GM21367 (cell line): ENCODE data around the gene DEDD2.
"Not testable (repeated sequence)": the region's sequence is repeated elsewhere in the genome, so short reads cannot be mapped to it uniquely, and the experiment has no call there.

Experiments
- ATAC-seq: cut with Tn5 transposase; IDR thresholded peaks from one replicate; pipeline ENCODE4 v1.9.1; 2021; ENCODE audit not compliant: unreplicated experiment

DEDD2 gene, protein sequence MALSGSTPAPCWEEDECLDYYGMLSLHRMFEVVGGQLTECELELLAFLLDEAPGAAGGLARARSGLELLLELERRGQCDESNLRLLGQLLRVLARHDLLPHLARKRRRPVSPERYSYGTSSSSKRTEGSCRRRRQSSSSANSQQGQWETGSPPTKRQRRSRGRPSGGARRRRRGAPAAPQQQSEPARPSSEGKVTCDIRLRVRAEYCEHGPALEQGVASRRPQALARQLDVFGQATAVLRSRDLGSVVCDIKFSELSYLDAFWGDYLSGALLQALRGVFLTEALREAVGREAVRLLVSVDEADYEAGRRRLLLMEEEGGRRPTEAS

DNA sequence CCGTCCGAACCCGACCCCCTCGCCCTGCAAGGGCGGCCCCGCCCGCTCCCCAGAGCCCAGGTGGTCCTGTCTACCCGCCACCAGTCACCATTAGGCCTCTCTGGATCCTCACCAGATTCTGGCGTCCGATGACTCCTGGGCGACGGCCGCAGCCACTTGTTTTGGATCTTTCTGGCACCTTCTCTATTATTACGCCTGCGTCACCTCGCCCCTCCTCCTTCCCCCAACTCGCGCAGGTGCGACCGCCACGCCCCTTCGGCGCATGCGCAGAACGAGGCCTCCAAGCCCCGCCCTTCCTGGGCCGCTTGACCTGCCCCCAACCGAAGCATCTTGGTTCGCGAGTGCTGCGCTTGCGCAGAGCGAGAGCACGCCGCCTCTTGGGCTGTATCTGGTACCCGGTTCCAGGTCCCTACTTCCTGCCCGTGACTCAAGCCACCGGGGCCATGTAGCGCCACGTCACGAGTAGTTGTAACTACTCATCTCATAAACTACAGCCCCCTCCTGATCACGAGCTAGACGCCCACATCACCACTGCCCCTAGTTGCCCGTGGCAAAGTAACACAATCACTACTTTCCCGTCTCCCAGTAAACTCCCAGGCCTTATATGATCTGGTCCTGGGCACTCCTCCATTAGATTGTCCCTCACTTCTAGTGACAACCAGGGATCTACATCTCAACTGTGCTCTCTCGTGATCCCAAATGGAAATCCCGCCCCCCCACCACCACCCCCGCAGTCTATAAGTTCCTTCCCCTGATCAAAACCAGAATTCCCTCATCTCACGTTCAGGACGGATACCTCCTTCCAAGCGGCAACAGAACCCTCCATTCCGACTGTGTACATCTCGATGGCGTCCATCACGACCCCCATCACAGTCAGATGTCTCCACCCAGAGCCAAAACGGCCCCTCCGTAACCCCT is at the start of gene DEDD2:
Gene DEDD2 (minus strand): TSS at position 158 of the 918 bp plus-strand sequence. CDS start 670 bp downstream, outside the sequence.
- ATAC-seq = peak; percentile 58

DNA sequence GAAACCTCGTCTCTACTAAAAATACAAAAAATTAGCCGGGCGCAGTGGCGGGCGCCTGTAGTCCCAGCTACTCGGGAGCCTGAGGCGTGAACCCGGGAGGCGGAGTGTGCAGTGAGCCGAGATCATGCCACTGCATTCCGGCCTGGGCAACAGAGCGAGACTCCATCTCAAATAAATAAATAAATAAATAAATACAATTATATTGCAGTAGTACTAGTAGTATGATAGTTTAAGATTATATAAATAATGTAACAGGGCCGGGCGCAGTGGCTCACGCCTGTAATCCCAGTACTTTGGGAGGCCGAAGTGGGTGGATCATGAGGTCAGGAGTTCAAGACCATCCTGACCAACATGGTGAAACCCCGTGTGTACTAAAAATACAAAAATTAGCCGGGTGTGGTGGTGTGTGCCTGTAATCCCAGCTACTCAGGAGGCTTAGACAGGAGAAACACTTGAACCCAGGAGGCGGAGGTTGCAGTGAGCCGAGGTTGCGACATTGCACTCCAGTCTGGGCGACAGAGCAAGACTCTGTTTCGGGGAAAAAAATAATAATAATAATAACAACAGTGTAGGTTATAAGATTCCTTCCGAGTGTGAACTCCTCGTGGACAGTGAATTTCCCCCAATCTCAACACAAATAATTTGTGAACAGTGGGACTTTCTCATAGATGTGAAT is 49.6 kb upstream of the DEDD2 start:
- not testable (repeated sequence) for ATAC-seq

DNA sequence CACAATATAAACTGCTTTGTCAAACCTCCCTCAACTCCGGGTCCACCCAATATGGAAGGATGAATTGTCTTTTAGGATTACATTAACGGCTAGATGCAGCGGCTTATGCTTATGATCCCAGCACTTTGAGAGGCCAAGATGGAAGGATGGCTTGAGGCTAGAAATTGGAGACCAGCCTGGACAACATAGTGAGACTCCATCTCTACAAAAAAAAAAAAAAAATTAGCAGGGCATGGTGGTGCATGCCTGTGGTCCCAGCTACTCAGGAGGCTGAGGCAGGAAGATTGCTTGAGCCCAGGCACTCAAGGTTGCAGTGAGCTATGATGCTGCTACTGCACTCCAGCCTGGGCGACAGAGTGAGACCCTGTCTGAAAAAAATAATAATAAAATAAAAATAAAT is 48.6 kb upstream of the DEDD2 start:
- not testable (repeated sequence) for ATAC-seq

- ATAC-seq = no peak
These were observed 44.3 kb upstream of the DEDD2 start for GRCh38 chr19:42261763-42262162.

DNA sequence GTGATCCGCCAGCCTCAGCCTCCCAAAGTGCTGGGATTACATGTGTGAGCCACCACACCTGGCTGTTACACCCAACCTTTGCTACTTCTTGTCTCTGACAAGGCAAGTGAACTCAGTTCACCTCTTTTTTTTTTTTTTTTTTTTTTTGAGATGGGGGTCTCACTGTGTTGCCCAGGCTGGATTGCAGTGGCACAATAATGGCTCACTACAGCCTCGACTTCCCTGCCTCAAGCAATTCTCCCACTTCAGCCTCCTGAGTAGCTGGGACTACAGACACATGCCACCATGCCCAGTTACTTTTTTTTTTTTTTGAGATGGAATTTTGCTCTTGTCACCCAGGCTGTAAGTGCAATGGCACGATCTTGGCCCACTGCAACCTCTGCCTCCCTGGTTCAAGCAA is 40.4 kb upstream of the DEDD2 start:
- not testable (repeated sequence) for ATAC-seq

DNA sequence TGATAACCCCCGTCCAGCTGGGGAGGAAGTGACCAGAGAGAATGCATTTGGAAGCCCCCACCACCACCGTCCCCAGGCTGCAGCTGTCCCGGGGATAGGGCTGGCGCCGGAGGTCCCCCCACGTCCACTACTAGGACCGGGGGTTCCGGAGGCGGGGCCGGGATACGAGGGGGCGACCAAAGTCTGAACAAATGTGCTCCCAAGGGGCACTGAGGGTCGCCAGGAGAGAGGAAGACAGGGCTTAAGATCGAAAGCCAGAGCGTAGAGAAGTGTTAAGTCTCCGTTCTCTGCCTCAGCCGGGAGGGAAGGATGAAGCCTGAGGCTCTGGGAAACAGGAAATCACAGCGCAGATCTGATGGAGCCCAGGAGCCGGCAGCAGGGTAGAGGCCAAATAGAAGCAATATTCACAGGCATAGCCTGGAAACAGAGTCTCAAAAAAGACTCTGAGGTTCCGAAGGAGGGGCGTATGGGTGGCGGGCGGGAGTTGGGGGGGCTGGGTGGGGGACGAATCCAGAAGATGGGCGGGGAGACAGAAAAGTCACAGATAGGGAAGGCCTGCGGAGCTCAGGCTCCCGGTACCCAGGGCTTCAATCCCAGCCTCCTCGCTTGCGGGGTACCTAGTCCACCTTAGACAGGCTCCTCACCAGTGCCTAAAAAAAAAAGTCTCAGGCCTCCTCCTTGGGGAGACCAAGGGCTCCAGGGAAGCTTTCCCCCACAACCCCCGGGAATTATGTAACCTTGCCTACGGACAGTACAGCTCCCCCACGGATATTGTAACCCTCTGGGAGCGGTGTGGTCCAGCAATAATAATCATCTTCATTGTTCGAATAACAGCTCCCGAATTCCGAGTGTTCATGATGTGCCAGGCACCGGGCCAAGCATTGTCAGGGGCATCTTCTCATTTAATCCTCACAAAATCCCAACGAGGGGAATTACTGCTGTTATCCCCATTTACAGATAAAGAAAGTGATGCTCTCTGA is 38.6 kb upstream of the DEDD2 start:
- no peak for ATAC-seq

- ATAC-seq = peak; percentile 45
These were observed 37.6 kb upstream of the DEDD2 start, which contains the start of gene ERF for GRCh38 chr19:42254850-42255765. ERF (minus strand) TSS chr19:42255128; CDS start chr19:42254999, 129 bp downstream.

- no peak for ATAC-seq
These were observed 36.8 kb upstream of the DEDD2 start for GRCh38 chr19:42254089-42254849.

GRCh38 chr19:42253245-42254088 is 36.0 kb upstream of the DEDD2 start:
- no peak for ATAC-seq

- ATAC-seq = no peak
These were observed 35.1 kb upstream of the DEDD2 start for GRCh38 chr19:42252365-42253244.

- ATAC-seq = no peak
These were observed 34.3 kb upstream of the DEDD2 start for GRCh38 chr19:42251572-42252358.

DNA sequence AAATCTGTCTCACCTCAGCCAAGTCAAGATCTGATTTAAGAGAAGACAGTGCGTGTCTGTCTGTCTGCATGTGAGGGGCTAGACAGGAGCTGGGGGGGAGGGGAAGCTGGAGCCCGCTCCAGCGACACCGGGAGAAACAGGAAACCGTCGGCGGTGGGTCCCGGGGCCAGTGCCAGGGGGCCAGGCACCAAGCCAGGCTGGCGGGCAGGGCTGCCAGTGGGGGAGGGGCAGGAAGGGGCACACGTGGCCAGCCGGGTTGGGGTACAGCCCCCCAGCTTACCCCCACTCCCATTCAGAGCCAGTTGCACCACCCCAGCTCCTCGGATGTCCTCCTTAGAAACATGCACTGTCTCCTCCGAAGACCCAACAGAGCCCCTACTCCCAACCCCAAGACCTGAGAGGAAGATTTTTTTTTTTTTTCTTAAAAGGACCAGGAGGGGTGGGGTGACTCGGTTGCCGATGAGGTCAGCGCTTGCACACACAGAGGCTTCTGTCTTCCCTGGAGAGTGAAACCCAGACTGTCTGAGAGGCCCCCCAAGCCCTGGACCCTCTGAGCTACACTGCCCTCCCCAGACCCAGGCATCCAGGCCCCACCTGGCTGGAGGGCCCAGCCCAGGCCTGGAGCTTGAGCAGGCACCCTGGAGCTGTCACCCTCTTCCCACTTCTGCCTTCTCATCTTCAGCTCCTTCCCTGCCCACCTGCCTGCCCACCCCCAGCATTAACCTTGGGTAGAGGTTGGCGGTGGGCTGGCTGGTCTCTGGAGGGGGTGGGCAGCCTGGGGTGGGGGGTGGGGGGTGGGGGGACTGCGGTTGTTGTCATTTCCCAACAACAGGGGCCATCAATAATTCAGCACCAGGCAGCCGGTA is 33.4 kb upstream of the DEDD2 start:
- no peak for ATAC-seq

DNA sequence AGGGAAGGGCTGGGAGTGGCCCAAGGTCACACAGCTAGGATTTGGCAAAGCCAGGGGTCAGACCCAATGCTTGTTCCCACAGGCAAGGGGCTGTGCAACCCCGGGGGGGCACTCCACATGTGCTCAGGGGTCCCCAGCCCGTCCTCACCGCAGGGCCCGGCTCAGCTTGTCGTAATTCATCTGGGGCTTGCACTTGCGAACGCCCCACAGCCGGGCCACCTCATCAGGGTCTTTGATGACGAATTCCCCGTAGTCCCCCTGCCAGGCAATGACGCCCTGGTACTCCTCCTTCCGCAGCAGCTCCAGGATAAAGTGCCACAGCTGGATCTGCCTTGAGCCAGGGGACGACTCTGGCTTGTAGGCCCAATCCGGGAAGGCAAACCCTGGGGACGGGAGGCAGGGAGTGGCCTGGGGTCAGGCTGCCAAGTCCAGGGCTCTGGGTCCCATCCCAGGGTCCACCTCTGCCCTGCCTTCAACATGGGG is 32.7 kb upstream of the DEDD2 start:
- ATAC-seq = no peak

DNA sequence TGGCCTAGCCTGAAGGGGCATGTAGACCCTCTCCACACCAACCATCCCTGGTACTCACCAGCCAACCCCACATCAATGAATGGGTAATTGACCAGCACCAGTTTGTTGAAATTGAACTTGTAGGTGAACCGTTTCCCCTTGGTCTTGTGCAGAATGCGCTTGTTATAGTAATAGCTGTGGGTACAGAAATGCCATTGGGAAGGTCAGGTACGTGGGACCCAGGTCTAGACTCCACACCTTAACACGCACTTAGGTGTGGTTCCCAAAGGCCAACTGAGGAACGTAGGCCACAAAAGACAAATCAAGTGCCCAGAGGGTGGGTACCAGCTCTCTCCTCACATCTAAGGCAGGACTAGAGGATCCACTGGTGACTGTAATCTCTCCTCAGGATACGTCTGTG is 32.3 kb upstream of the DEDD2 start:
- no peak for ATAC-seq
